D721Med (cell line): ENCODE measurements around the gene PCED1B.

Experiments used
- DNase-seq: peaks from one replicate; pipeline ENCODE4 v3.0.0; 2011; ENCODE audit warnings: low spot score; ENCODE audit not compliant: insufficient read length
- FAIRE-seq: peaks from 2 replicates; lab custom pipeline; 2011; peaks lifted over from hg19 to GRCh38; lab: Jason Lieb, UNC
- TF ChIP-seq, protein P1 (sequence below): IDR thresholded peaks from 2 replicates; pipeline ENCODE4 v1.5.1; 2012; ENCODE audit warnings: mild to moderate bottlenecking, control low read depth; ENCODE audit not compliant: insufficient read depth; ENCODE audit errors: missing control alignments

PCED1B gene

DNA sequence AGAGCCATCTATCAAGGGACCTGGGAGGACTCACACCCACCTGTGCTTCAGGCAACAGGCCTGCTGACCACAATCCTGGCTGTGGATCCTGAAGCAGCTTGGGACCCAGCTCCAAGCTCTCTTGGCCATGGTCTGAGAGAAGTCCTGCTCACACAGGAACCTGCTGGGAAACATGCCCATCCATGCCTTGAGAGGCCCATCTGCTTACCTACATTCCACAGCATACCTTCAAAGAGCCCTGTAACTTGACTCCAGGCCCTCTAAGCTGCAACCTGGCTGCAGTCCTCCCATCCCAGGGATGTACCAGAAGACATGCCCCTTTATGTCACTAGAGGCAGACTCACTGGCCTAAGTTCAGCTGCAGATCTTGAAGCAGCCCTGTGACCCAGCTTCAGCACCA lies 62.0 kb downstream of the PCED1B start:
- no peak for FAIRE-seq
- TF ChIP-seq, protein P1, sequence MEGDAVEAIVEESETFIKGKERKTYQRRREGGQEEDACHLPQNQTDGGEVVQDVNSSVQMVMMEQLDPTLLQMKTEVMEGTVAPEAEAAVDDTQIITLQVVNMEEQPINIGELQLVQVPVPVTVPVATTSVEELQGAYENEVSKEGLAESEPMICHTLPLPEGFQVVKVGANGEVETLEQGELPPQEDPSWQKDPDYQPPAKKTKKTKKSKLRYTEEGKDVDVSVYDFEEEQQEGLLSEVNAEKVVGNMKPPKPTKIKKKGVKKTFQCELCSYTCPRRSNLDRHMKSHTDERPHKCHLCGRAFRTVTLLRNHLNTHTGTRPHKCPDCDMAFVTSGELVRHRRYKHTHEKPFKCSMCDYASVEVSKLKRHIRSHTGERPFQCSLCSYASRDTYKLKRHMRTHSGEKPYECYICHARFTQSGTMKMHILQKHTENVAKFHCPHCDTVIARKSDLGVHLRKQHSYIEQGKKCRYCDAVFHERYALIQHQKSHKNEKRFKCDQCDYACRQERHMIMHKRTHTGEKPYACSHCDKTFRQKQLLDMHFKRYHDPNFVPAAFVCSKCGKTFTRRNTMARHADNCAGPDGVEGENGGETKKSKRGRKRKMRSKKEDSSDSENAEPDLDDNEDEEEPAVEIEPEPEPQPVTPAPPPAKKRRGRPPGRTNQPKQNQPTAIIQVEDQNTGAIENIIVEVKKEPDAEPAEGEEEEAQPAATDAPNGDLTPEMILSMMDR: no peak
- no peak for DNase-seq

DNA sequence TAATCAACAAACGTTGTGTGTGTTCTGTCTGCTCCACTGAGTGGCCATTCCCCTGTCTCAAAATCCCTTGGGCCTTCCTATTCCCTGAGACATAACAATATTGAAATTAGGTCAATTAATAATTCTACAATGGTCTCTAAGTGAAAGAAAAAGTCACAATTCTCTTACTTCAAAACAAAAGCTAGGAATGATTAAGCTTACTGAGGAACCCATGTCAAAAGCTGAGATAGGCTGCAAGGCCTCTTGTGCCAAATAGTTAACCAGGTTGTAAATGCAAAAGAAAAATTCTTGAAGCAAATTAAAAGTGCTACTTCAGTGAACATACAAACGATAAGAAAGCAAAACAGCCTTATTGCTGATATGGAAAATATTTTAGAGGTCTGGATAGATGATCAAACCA lies 65.3 kb downstream of the PCED1B start:
- FAIRE-seq (no peak), DNase-seq (no peak)
- TF ChIP-seq, protein P1: no peak

DNA sequence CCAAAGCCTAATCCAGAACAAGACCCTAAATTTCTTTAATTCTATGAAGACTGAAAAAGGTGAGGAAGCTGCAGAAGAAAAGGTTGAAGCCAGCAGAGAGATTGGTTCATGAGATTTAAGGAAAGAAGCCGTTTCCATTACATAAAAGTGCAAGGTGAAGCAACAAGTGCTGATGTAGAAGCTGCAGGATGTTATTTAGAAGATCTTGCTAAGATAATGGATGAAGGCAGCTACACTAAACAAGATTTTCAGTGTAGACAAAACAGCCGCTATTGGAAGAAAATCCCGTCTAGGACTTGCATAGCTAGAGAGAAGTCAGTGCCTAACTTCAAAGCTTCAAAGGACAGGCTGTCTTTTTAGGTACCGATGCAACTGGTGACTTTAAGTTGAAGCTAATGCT lies 65.8 kb downstream of the PCED1B start:
- DNase-seq (no peak), FAIRE-seq (no peak)
- TF ChIP-seq, protein P1: no peak

DNA sequence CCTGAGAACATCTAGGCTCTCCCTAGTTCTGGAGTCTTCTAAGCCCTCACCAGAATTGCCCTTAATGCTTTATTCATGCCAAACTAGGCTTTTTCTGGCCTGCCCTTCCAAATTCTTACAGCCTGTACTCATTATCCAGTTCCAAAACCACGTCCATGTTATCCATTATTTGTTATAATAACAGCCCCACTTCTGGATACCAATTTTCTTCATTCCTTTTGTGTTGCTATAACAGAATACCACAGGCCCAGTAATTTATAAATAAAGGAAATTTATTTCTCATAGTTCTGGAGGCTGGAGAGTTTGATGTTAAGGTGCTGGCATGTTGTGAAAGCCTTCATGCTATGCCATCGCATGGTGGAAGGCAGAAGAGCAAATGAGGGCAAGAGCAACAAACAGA lies 68.3 kb downstream of the PCED1B start:
- FAIRE-seq (no peak), DNase-seq (no peak)
- TF ChIP-seq, protein P1: no peak

DNA sequence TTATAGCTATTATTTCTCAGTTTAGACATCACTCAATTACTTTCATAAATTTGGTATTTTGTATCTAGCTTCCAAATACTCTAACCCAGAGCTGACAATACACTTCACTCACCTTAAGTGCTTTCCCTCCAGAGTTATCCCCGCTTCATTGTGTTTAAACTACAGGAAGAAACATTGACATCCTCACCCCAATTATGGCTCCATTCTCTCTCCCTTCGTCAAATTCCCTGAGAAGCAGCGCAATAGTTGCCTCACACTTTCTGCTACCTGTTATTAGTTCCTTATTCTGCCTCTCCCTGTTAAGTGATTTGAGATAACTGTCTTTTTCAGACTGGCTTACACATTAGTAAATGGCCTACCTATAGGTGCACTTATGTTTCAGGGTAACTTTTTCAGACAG lies 69.7 kb downstream of the PCED1B start:
- no peak for DNase-seq
- FAIRE-seq: no peak
- TF ChIP-seq, protein P1: no peak

DNA sequence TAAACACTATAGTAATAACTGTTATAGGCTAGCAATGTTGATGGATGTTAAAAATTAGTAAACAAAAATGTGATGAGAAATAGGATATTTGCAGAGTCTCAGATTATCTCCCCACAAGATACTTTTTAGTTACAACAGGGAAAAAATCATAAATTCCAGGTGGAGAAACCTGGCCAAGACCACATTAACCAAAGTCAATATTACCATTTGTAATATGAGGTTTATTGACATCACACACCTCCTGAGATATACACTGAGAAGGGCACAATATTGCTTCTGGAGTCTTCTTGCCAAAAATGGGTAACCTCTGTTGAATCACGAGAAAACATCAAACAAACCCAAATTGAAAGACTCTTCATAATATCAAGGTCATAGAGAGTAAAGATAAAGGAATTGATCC lies 72.7 kb downstream of the PCED1B start:
- FAIRE-seq (no peak), DNase-seq (no peak)
- TF ChIP-seq, protein P1: no peak

DNA sequence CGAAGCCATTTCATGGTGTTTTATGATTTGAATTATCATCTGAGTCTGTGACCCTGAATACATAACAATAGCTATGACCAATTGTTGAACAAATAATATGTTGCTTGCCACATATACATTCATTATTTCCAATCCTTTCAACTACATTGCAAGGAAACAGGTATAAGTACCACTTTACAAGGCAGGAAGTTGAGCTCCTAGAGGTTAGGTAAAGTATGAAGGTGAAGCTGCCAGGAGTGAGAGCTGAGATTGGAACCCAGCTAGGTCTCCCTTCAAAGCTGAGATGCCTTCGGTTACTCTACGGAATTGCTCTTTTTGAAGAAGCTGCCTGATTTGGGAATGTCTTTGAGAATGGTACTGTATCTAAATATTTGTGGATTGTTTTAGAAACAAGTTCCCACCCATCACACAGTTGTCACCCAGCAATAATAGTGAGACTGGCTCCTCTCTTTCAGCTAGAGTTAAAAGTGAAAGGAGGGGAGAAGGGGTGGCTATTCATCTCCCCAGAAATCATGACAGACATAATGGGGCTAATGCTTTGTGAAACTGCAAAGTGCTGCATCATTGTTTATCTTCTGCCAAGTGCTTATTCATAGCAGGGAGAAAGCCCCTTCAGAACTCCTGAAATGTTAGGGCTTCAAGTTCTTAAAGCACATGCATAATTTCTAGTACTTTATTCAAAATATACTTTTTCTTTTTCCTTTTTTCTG lies 76.2 kb downstream of the PCED1B start:
- TF ChIP-seq, protein P1: no peak
- DNase-seq (no peak), FAIRE-seq (no peak)
